Suprapubic skin (tissue), 4 donors: ENCODE data around the gene PAF1. TPM values are rescaled to one million over a fixed set of nuclear protein-coding genes. Genes with fewer than 3 reads are reported as not detected.

Experiments
- DNase-seq, 2 donors: peaks; one replicate each; pipeline ENCODE4 v3.0.0-alpha.2; 2019; ENCODE audit warnings: low spot score in 2 of 2
- H3K27ac ChIP-seq: fragments of 200-600 bp; sonication (generic); one replicate; pipeline ENCODE4 v1.5.1; 2019
- H3K27me3 ChIP-seq: fragments of 200-600 bp; sonication (generic); one replicate; pipeline ENCODE4 v1.5.1; 2019
- H3K36me3 ChIP-seq: fragments of 200-600 bp; sonication (generic); one replicate; pipeline ENCODE4 v1.5.1; 2019
- H3K4me1 ChIP-seq: fragments of 200-600 bp; sonication (generic); one replicate; pipeline ENCODE4 v1.5.1; 2019
- H3K4me3 ChIP-seq: fragments of 200-600 bp; sonication (generic); one replicate; pipeline ENCODE4 v1.5.1; 2019; ENCODE audit warnings: mild to moderate bottlenecking
- H3K9me3 ChIP-seq: fragments of 200-600 bp; sonication (generic); one replicate; pipeline ENCODE4 v1.5.1; 2019
- CTCF ChIP-seq, 2 donors: fragments of 200-600 bp in 1 of 2; fragments of 450-650 bp in 1 of 2; sonication (generic) in 1 of 2; IDR thresholded peaks; one replicate each; pipeline ENCODE4 v1.5.1; 2016 to 2019; ENCODE audit warnings: antibody characterized with exemption in 2 of 2, mild to moderate bottlenecking in 1 of 2, moderate library complexity in 1 of 2
- EP300 ChIP-seq: sonication (generic); formaldehyde crosslinking; IDR thresholded peaks from one replicate; pipeline ENCODE4 v1.6.1; 2017; ENCODE audit warnings: antibody characterized with exemption
- POLR2A ChIP-seq, 2 donors: fragments of 450-650 bp; IDR thresholded peaks; one replicate each; pipeline ENCODE4 v1.6.1; 2017; ENCODE audit warnings: antibody characterized with exemption in 2 of 2, mild to moderate bottlenecking in 2 of 2, moderate library complexity in 2 of 2
- POLR2AphosphoS5 ChIP-seq, 3 donors: sonication (generic); formaldehyde crosslinking; IDR thresholded peaks; one replicate each; pipeline ENCODE4 v1.6.1; 2017; ENCODE audit warnings: antibody characterized with exemption in 3 of 3
- WGBS: methylation state at CpG from one replicate; pipeline ENCODE4 v1.1.5; 2018; 5-methylcytosine and 5-hydroxymethylcytosine counted together
- total RNA-seq, 4 donors: library from RNA; depleted of rRNA; stranded (reverse); fragments of >200 nt; gene quantifications; one replicate each; pipeline ENCODE4 v1.1.0, GENCODE V29; 2016

PAF1 gene
- total RNA-seq, 4 donors from 2014 or later: 24.8 to 42.4 (median 35.4) TPM

- 81% methylated on average over 34 of the region's 35 CpGs for WGBS
- Histone ChIP-seq H3K27ac (no peak overlapping the region), H3K9me3 (no peaks in the 10 kb centered on the region), H3K4me3 (no peak overlapping the region), H3K27me3 (no peaks in the 10 kb centered on the region), H3K4me1 (peaks cover 5% of the 10 kb centered on the region), H3K36me3 (peaks cover 51% of the 10 kb centered on the region)
- TF ChIP-seq POLR2AphosphoS5 (IDR thresholded peaks at IDR 0.05) (no peak), EP300 (no peak), CTCF (IDR thresholded peaks at IDR 0.05) (no peak), POLR2A (IDR thresholded peaks at IDR 0.05) (no peak)
- DNase-seq: no peak
Observed at GRCh38 chr19:39423258-39424086, 32.6 kb upstream of the PAF1 start.

- no peak overlapping the region for H3K4me3 ChIP-seq
- no peak for DNase-seq
- no peaks in the 10 kb centered on the region for H3K9me3 ChIP-seq
- H3K36me3 ChIP-seq: peaks cover 61% of the 10 kb centered on the region
- no peak overlapping the region for H3K27ac ChIP-seq
- no peaks in the 10 kb centered on the region for H3K27me3 ChIP-seq
- TF ChIP-seq CTCF (IDR thresholded peaks at IDR 0.05): no peak
- TF ChIP-seq POLR2AphosphoS5 (IDR thresholded peaks at IDR 0.05): no peak
- TF ChIP-seq POLR2A (IDR thresholded peaks at IDR 0.05): no peak
- no peak for TF ChIP-seq EP300
- WGBS: 83% methylated on average over 3 of the region's 5 CpGs
- no peaks in the 10 kb centered on the region for H3K4me1 ChIP-seq
Observed at GRCh38 chr19:39422020-39422419, 31.1 kb upstream of the PAF1 start.

- H3K36me3 ChIP-seq: peaks cover 61% of the 10 kb centered on the region
- H3K4me1 ChIP-seq: no peaks in the 10 kb centered on the region
- DNase-seq: no peak
- no peak overlapping the region for H3K4me3 ChIP-seq
- H3K9me3 ChIP-seq: no peaks in the 10 kb centered on the region
- H3K27ac ChIP-seq: no peak overlapping the region
- no peak for TF ChIP-seq CTCF (IDR thresholded peaks at IDR 0.05)
- TF ChIP-seq EP300: no peak
- no peak for TF ChIP-seq POLR2A (IDR thresholded peaks at IDR 0.05)
- no peak for TF ChIP-seq POLR2AphosphoS5 (IDR thresholded peaks at IDR 0.05)
- no peaks in the 10 kb centered on the region for H3K27me3 ChIP-seq
- WGBS: 89% methylated on average over 8 of the region's 15 CpGs
Observed at GRCh38 chr19:39420769-39421168, 29.9 kb upstream of the PAF1 start.

GRCh38 chr19:39419003-39419402 is 28.1 kb upstream of the PAF1 start:
- H3K27ac ChIP-seq: no peak overlapping the region
- H3K4me3 ChIP-seq: no peak overlapping the region
- 87% methylated on average over 9 of the region's 9 CpGs for WGBS
- TF ChIP-seq POLR2AphosphoS5 (IDR thresholded peaks at IDR 0.05): no peak
- no peak for TF ChIP-seq CTCF (IDR thresholded peaks at IDR 0.05)
- TF ChIP-seq POLR2A (IDR thresholded peaks at IDR 0.05): no peak
- no peak for TF ChIP-seq EP300
- no peaks in the 10 kb centered on the region for H3K27me3 ChIP-seq
- no peak for DNase-seq
- no peaks in the 10 kb centered on the region for H3K9me3 ChIP-seq
- peaks cover 14% of the 10 kb centered on the region for H3K4me1 ChIP-seq
- peaks cover 51% of the 10 kb centered on the region for H3K36me3 ChIP-seq

- TF ChIP-seq POLR2AphosphoS5 (IDR thresholded peaks at IDR 0.05) (no peak), POLR2A (IDR thresholded peaks at IDR 0.05) (no peak), CTCF (IDR thresholded peaks at IDR 0.05) (no peak), EP300 (no peak)
- H3K36me3 ChIP-seq: peaks cover 40% of the 10 kb centered on the region
Observed at GRCh38 chr19:39417463-39418181, 26.7 kb upstream of the PAF1 start.

More at GRCh38 chr19:39417463-39418181, 26.7 kb upstream of the PAF1 start:
- 89% methylated on average over 17 of the region's 30 CpGs for WGBS
- Histone ChIP-seq H3K4me3 (no peak overlapping the region), H3K27ac (no peak overlapping the region), H3K27me3 (no peaks in the 10 kb centered on the region), H3K4me1 (peaks cover 23% of the 10 kb centered on the region), H3K9me3 (no peaks in the 10 kb centered on the region)
- DNase-seq: no peak
